ENCODE measurements around the gene EDA.

Gene EDA

GRCh38 chrX:69793260-69793935 lies 177.5 kb downstream of the EDA start:
- Histone ChIP-seq H3K27ac (replicated peaks; ENCODE audit: low read length) (no peak overlapping the region), H2BK5ac (ENCODE audit: low read length) (no peak overlapping the region), H3K9ac (ENCODE audit: low read depth, low read length, poor library complexity) (no peak overlapping the region), H4K91ac (ENCODE audit: low read depth, low read length, poor library complexity) (no peak overlapping the region), H3K23ac (ENCODE audit: low read depth, low read length, poor library complexity) (no peak overlapping the region), H3K9me3 (replicated peaks in 1 of 2; ENCODE audit: control insufficient read depth in 2 of 2, insufficient read depth in 1 of 2, low read depth in 1 of 2, low read length in 2 of 2) (no peaks in the 10 kb centered on the region), H2AFZ (ENCODE audit: low read length) (no peak overlapping the region), H3K4me2 (ENCODE audit: insufficient read depth, low read length, poor library complexity, severe bottlenecking) (no peak overlapping the region), H4K8ac (ENCODE audit: low read depth, low read length) (no peak overlapping the region), H2BK12ac (ENCODE audit: low read length) (no peak overlapping the region), H3K4me3 (ENCODE audit: low read length in 2 of 2) (no peak overlapping the region), H2AK5ac (ENCODE audit: low read depth, low read length) (no peak overlapping the region), H3K4ac (ENCODE audit: low read length) (no peak overlapping the region), H3K36me3 (replicated peaks in 1 of 2; ENCODE audit: control insufficient read depth in 2 of 2, insufficient read depth in 2 of 2, low read length in 2 of 2) (no peaks in the 10 kb centered on the region), H2BK120ac (ENCODE audit: low read depth, low read length) (no peak overlapping the region), H2BK15ac (ENCODE audit: low read length) (no peak overlapping the region), H3K4me1 (ENCODE audit: control insufficient read depth in 2 of 2, insufficient read depth in 1 of 2, low read depth in 1 of 2, low read length in 2 of 2) (no peaks in the 10 kb centered on the region), H3K27me3 (ENCODE audit: control insufficient read depth in 3 of 3, insufficient read depth in 3 of 3, low read depth in 1 of 3, low read length in 3 of 3) (no peaks in the 10 kb centered on the region), H3K14ac (ENCODE audit: low read length) (no peak overlapping the region), H3K79me1 (ENCODE audit: low read depth, low read length) (no peaks in the 10 kb centered on the region), H3K18ac (ENCODE audit: low read length) (no peak overlapping the region)
- WGBS, 2 donors (ENCODE audit: extremely low coverage in 2 of 2, insufficient read length in 2 of 2, insufficient replicate concordance in 1 of 2), result no CpG with 5 or more reads among the region's 4 CpGs
- no peak for DNase-seq (ENCODE audit: low spot score)

GRCh38 chrX:69795702-69796101 lies 179.8 kb downstream of the EDA start:
- H3K14ac ChIP-seq (ENCODE audit: low read length), result no peak overlapping the region
- H2BK15ac ChIP-seq (ENCODE audit: low read length), result no peak overlapping the region
- H3K27me3 ChIP-seq (ENCODE audit: control insufficient read depth in 3 of 3, insufficient read depth in 3 of 3, low read depth in 1 of 3, low read length in 3 of 3), result no peaks in the 10 kb centered on the region
- H4K91ac ChIP-seq (ENCODE audit: low read depth, low read length, poor library complexity), result no peak overlapping the region
- no CpG with 5 or more reads among the region's 3 CpGs for WGBS, 2 donors (ENCODE audit: extremely low coverage in 2 of 2, insufficient read length in 2 of 2, insufficient replicate concordance in 1 of 2)
- no peaks in the 10 kb centered on the region for H3K4me1 ChIP-seq (ENCODE audit: control insufficient read depth in 2 of 2, insufficient read depth in 1 of 2, low read depth in 1 of 2, low read length in 2 of 2)
- H3K79me1 ChIP-seq (ENCODE audit: low read depth, low read length), result no peaks in the 10 kb centered on the region
- H2BK12ac ChIP-seq (ENCODE audit: low read length), result no peak overlapping the region
- DNase-seq (ENCODE audit: low spot score), result no peak
- H3K18ac ChIP-seq (ENCODE audit: low read length), result no peak overlapping the region
- H3K4me2 ChIP-seq (ENCODE audit: insufficient read depth, low read length, poor library complexity, severe bottlenecking), result no peak overlapping the region
- no peak overlapping the region for H2AFZ ChIP-seq (ENCODE audit: low read length)
- no peak overlapping the region for H2AK5ac ChIP-seq (ENCODE audit: low read depth, low read length)
- no peak overlapping the region for H3K4ac ChIP-seq (ENCODE audit: low read length)
- no peak overlapping the region for H3K4me3 ChIP-seq (ENCODE audit: low read length in 2 of 2)
- no peaks in the 10 kb centered on the region for H3K9me3 ChIP-seq (replicated peaks in 1 of 2; ENCODE audit: control insufficient read depth in 2 of 2, insufficient read depth in 1 of 2, low read depth in 1 of 2, low read length in 2 of 2)
- H2BK5ac ChIP-seq (ENCODE audit: low read length), result no peak overlapping the region
- no peak overlapping the region for H2BK120ac ChIP-seq (ENCODE audit: low read depth, low read length)
- no peak overlapping the region for H4K8ac ChIP-seq (ENCODE audit: low read depth, low read length)
- H3K23ac ChIP-seq (ENCODE audit: low read depth, low read length, poor library complexity), result no peak overlapping the region
- no peak overlapping the region for H3K27ac ChIP-seq (replicated peaks; ENCODE audit: low read length)
- H3K36me3 ChIP-seq (replicated peaks in 1 of 2; ENCODE audit: control insufficient read depth in 2 of 2, insufficient read depth in 2 of 2, low read length in 2 of 2), result no peaks in the 10 kb centered on the region
- no peak overlapping the region for H3K9ac ChIP-seq (ENCODE audit: low read depth, low read length, poor library complexity)

- H3K4me3 ChIP-seq (ENCODE audit: low read length in 2 of 2), result no peak overlapping the region
- H3K9ac ChIP-seq (ENCODE audit: low read depth, low read length, poor library complexity), result no peak overlapping the region
- H2AFZ ChIP-seq (ENCODE audit: low read length), result no peak overlapping the region
- H3K18ac ChIP-seq (ENCODE audit: low read length), result no peak overlapping the region
- no peaks in the 10 kb centered on the region for H3K27me3 ChIP-seq (ENCODE audit: control insufficient read depth in 3 of 3, insufficient read depth in 3 of 3, low read depth in 1 of 3, low read length in 3 of 3)
- no peaks in the 10 kb centered on the region for H3K9me3 ChIP-seq (replicated peaks in 1 of 2; ENCODE audit: control insufficient read depth in 2 of 2, insufficient read depth in 1 of 2, low read depth in 1 of 2, low read length in 2 of 2)
- H2BK5ac ChIP-seq (ENCODE audit: low read length), result no peak overlapping the region
- H2AK5ac ChIP-seq (ENCODE audit: low read depth, low read length), result no peak overlapping the region
- H3K79me1 ChIP-seq (ENCODE audit: low read depth, low read length), result no peaks in the 10 kb centered on the region
- H3K27ac ChIP-seq (replicated peaks; ENCODE audit: low read length), result no peak overlapping the region
- no peak overlapping the region for H2BK12ac ChIP-seq (ENCODE audit: low read length)
- H3K36me3 ChIP-seq (replicated peaks in 1 of 2; ENCODE audit: control insufficient read depth in 2 of 2, insufficient read depth in 2 of 2, low read length in 2 of 2), result no peaks in the 10 kb centered on the region
- no peak overlapping the region for H3K23ac ChIP-seq (ENCODE audit: low read depth, low read length, poor library complexity)
- no peaks in the 10 kb centered on the region for H3K4me1 ChIP-seq (ENCODE audit: control insufficient read depth in 2 of 2, insufficient read depth in 1 of 2, low read depth in 1 of 2, low read length in 2 of 2)
- H3K14ac ChIP-seq (ENCODE audit: low read length), result no peak overlapping the region
- no peak overlapping the region for H3K4me2 ChIP-seq (ENCODE audit: insufficient read depth, low read length, poor library complexity, severe bottlenecking)
- H4K8ac ChIP-seq (ENCODE audit: low read depth, low read length), result no peak overlapping the region
- no peak overlapping the region for H3K4ac ChIP-seq (ENCODE audit: low read length)
- no peak overlapping the region for H2BK15ac ChIP-seq (ENCODE audit: low read length)
- H2BK120ac ChIP-seq (ENCODE audit: low read depth, low read length), result no peak overlapping the region
- DNase-seq (ENCODE audit: low spot score), result no peak
- WGBS, 2 donors (ENCODE audit: extremely low coverage in 2 of 2, insufficient read length in 2 of 2, insufficient replicate concordance in 1 of 2), result no CpG with 5 or more reads among the region's 1 CpG
- no peak overlapping the region for H4K91ac ChIP-seq (ENCODE audit: low read depth, low read length, poor library complexity)
Measured at GRCh38 chrX:69807400-69807799, 191.5 kb downstream of the EDA start.

GRCh38 chrX:69808375-69808774 lies 192.5 kb downstream of the EDA start:
- Histone ChIP-seq H3K9me3 (replicated peaks in 1 of 2; ENCODE audit: control insufficient read depth in 2 of 2, insufficient read depth in 1 of 2, low read depth in 1 of 2, low read length in 2 of 2) (no peaks in the 10 kb centered on the region), H3K4ac (ENCODE audit: low read length) (no peak overlapping the region), H3K23ac (ENCODE audit: low read depth, low read length, poor library complexity) (no peak overlapping the region), H2AK5ac (ENCODE audit: low read depth, low read length) (no peak overlapping the region), H3K4me3 (ENCODE audit: low read length in 2 of 2) (no peak overlapping the region), H2BK15ac (ENCODE audit: low read length) (no peak overlapping the region), H3K27me3 (ENCODE audit: control insufficient read depth in 3 of 3, insufficient read depth in 3 of 3, low read depth in 1 of 3, low read length in 3 of 3) (no peaks in the 10 kb centered on the region), H3K18ac (ENCODE audit: low read length) (no peak overlapping the region), H2BK12ac (ENCODE audit: low read length) (no peak overlapping the region), H3K36me3 (replicated peaks in 1 of 2; ENCODE audit: control insufficient read depth in 2 of 2, insufficient read depth in 2 of 2, low read length in 2 of 2) (no peaks in the 10 kb centered on the region), H3K14ac (ENCODE audit: low read length) (no peak overlapping the region), H3K4me1 (ENCODE audit: control insufficient read depth in 2 of 2, insufficient read depth in 1 of 2, low read depth in 1 of 2, low read length in 2 of 2) (no peaks in the 10 kb centered on the region), H3K27ac (replicated peaks; ENCODE audit: low read length) (no peak overlapping the region), H2BK5ac (ENCODE audit: low read length) (no peak overlapping the region), H3K79me1 (ENCODE audit: low read depth, low read length) (no peaks in the 10 kb centered on the region), H3K9ac (ENCODE audit: low read depth, low read length, poor library complexity) (no peak overlapping the region), H2BK120ac (ENCODE audit: low read depth, low read length) (no peak overlapping the region), H4K8ac (ENCODE audit: low read depth, low read length) (no peak overlapping the region), H4K91ac (ENCODE audit: low read depth, low read length, poor library complexity) (no peak overlapping the region), H2AFZ (ENCODE audit: low read length) (no peak overlapping the region), H3K4me2 (ENCODE audit: insufficient read depth, low read length, poor library complexity, severe bottlenecking) (no peak overlapping the region)
- WGBS, 2 donors (ENCODE audit: extremely low coverage in 2 of 2, insufficient read length in 2 of 2, insufficient replicate concordance in 1 of 2), result no CpG with 5 or more reads among the region's 2 CpGs
- DNase-seq (ENCODE audit: low spot score), result no peak

Measured in neuronal stem cell (in vitro differentiated cells).